ENCODE results near the gene HTR2A.

Gene HTR2A

GRCh38 chr13:46881621-46882020 lies 15.2 kb downstream of the HTR2A start:
- no peak for DNase-seq (ENCODE audit: low read depth)
- H3K4me3 ChIP-seq (ENCODE audit: low read depth, low read length): no peak overlapping the region
- no peak for TF ChIP-seq CTCF (IDR thresholded peaks at IDR 0.05; ENCODE audit: low read depth, low read length, missing control alignments)

GRCh38 chr13:46874006-46874405 lies 22.8 kb downstream of the HTR2A start:
- DNase-seq (ENCODE audit: low read depth): no peak
- no peak for TF ChIP-seq CTCF (IDR thresholded peaks at IDR 0.05; ENCODE audit: low read depth, low read length, missing control alignments)
- no peak overlapping the region for H3K4me3 ChIP-seq (ENCODE audit: low read depth, low read length)

- no peak for TF ChIP-seq CTCF (IDR thresholded peaks at IDR 0.05; ENCODE audit: low read depth, low read length, missing control alignments)
- no peak for DNase-seq (ENCODE audit: low read depth)
- no peak overlapping the region for H3K4me3 ChIP-seq (ENCODE audit: low read depth, low read length)
Measured at GRCh38 chr13:46871557-46871956, 25.3 kb downstream of the HTR2A start.

- TF ChIP-seq CTCF (IDR thresholded peaks at IDR 0.05; ENCODE audit: low read depth, low read length, missing control alignments): no peak
- H3K4me3 ChIP-seq (ENCODE audit: low read depth, low read length): no peak overlapping the region
- DNase-seq (ENCODE audit: low read depth): no peak
Measured at GRCh38 chr13:46868091-46868490, 28.8 kb downstream of the HTR2A start.

GRCh38 chr13:46866150-46866549 lies 30.7 kb downstream of the HTR2A start:
- no peak for DNase-seq (ENCODE audit: low read depth)
- H3K4me3 ChIP-seq (ENCODE audit: low read depth, low read length): no peak overlapping the region
- no peak for TF ChIP-seq CTCF (IDR thresholded peaks at IDR 0.05; ENCODE audit: low read depth, low read length, missing control alignments)

GRCh38 chr13:46864941-46865340 lies 31.9 kb downstream of the HTR2A start:
- no peak for TF ChIP-seq CTCF (IDR thresholded peaks at IDR 0.05; ENCODE audit: low read depth, low read length, missing control alignments)
- DNase-seq (ENCODE audit: low read depth): no peak
- H3K4me3 ChIP-seq (ENCODE audit: low read depth, low read length): no peak overlapping the region

GRCh38 chr13:46861959-46862358 lies 34.9 kb downstream of the HTR2A start:
- DNase-seq (ENCODE audit: low read depth): no peak
- H3K4me3 ChIP-seq (ENCODE audit: low read depth, low read length): no peak overlapping the region
- no peak for TF ChIP-seq CTCF (IDR thresholded peaks at IDR 0.05; ENCODE audit: low read depth, low read length, missing control alignments)

Measured in GM12864 (cell line).